Stimulated activated CD4-positive, alpha-beta T cell treated with anti-CD3 and anti-CD28 coated beads, Interleukin-2, amount 100 ng/mL, for 4 hours (primary cell): ENCODE data around the gene ARMC5.
"Not testable (repeated sequence)": the region's sequence is repeated elsewhere in the genome, so short reads cannot be mapped to it uniquely, and the experiment has no call there.

Experiments used
- DNase-seq: peaks from one replicate; pipeline ENCODE4 v3.0.0-alpha.2; 2020; ENCODE audit warnings: low read depth

Gene ARMC5

GRCh38 chr16:31477220-31478216, 18.2 kb downstream of the ARMC5 start:
- DNase-seq: no peak

GRCh38 chr16:31478956-31479355, 19.7 kb downstream of the ARMC5 start:
- no peak for DNase-seq

GRCh38 chr16:31479751-31480150, 20.4 kb downstream of the ARMC5 start:
- no peak for DNase-seq

GRCh38 chr16:31480851-31481536, 21.7 kb downstream of the ARMC5 start:
- no peak for DNase-seq

GRCh38 chr16:31483081-31483480, 23.8 kb downstream of the ARMC5 start, which contains the start of gene SLC5A2:
Gene SLC5A2, plus strand, starts transcription at chr16:31483123. Its CDS starts 14 bp downstream, at chr16:31483137.
- no peak for DNase-seq

- DNase-seq: not testable (repeated sequence)
Measured at GRCh38 chr16:31484048-31484447, 24.7 kb downstream of the ARMC5 start.

GRCh38 chr16:31484491-31485171, 25.3 kb downstream of the ARMC5 start:
- no peak for DNase-seq

- DNase-seq: no peak
Measured at GRCh38 chr16:31485571-31485970, 26.3 kb downstream of the ARMC5 start.

- DNase-seq: no peak
Measured at GRCh38 chr16:31486045-31486444, 26.7 kb downstream of the ARMC5 start.

GRCh38 chr16:31487071-31487719, 27.9 kb downstream of the ARMC5 start:
- no peak for DNase-seq

GRCh38 chr16:31487720-31488467, 28.6 kb downstream of the ARMC5 start:
- DNase-seq: peak; percentile 52

GRCh38 chr16:31488468-31489297, 29.4 kb downstream of the ARMC5 start:
- DNase-seq: no peak

GRCh38 chr16:31489298-31489564, 29.9 kb downstream of the ARMC5 start:
- no peak for DNase-seq

GRCh38 chr16:31489616-31490584, 30.6 kb downstream of the ARMC5 start:
- DNase-seq: no peak

GRCh38 chr16:31491778-31492418, 32.6 kb downstream of the ARMC5 start:
- no peak for DNase-seq

- no peak for DNase-seq
Measured at GRCh38 chr16:31493506-31494125, 34.3 kb downstream of the ARMC5 start.

- no peak for DNase-seq
Measured at GRCh38 chr16:31496670-31497069, 37.4 kb downstream of the ARMC5 start.

- no peak for DNase-seq
Measured at GRCh38 chr16:31498493-31498892, 39.2 kb downstream of the ARMC5 start.
